ENCODE results near the gene MCIDAS.
A peak's percentile ranks its signal among the peaks of the same experiment; 100 is the strongest.

The MCIDAS gene

DNA sequence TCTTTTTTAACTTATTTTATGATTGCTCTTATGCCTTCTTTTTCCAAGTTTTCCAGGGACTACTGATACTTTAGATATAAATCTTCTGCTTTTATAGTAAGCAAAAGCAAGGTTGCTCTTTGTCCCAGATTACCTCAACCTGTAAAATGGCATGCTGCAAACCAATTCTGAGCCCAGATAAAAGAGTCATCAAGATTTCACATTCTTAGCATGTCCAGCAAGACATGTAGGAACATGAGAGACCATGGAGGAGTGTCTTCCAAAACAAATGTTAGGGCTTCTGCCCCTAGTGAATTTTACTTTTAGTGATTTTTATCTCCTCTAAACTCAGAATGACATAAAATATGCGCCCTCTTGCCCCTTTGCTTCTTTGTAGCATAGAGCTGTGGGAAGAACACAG is 47.1 kb downstream of the MCIDAS start:
- Histone ChIP-seq H3K4me1 (ENCODE audit: insufficient read depth, low read length, severe bottlenecking) (peaks cover 15% of the 10 kb centered on the region), H3F3A (ENCODE audit: insufficient read depth, low read length) (no peaks in the 10 kb centered on the region), H3K9ac (ENCODE audit: low read length) (no peak overlapping the region), H4K20me1 (ENCODE audit: insufficient read depth, low read length) (no peaks in the 10 kb centered on the region), H3K9me2 (ENCODE audit: low read depth, low read length) (no peaks in the 10 kb centered on the region), H3K36me3 (ENCODE audit: insufficient read depth, low read length) (no peaks in the 10 kb centered on the region; the same call in 1 of the 2 replicates), H3K4me2 (ENCODE audit: low read length) (no peak overlapping the region), H3K27me3 (ENCODE audit: insufficient read depth, low read length) (0 out of 2 replicates have a peak, but pooled peaks cover 1% of the 10 kb centered on the region), H3K79me2 (ENCODE audit: insufficient read depth, low read length) (no peaks in the 10 kb centered on the region), H3K4me3 (ENCODE audit: low read depth, low read length, poor library complexity, severe bottlenecking) (no peak overlapping the region), H3K27ac (ENCODE audit: low read depth, low read length, poor library complexity, severe bottlenecking) (no peak overlapping the region), H2AFZ (ENCODE audit: low read length) (no peak overlapping the region), H3K9me3 (ENCODE audit: low read length) (0 out of 2 replicates have a peak, but pooled peaks cover under 1% of the 10 kb centered on the region)
- TF ChIP-seq CTCF (IDR thresholded peaks at IDR 0.05; ENCODE audit: low read length) (no peak), EZH2 (IDR thresholded peaks at IDR 0.05; ENCODE audit: borderline replicate concordance, low read length) (no peak)

DNA sequence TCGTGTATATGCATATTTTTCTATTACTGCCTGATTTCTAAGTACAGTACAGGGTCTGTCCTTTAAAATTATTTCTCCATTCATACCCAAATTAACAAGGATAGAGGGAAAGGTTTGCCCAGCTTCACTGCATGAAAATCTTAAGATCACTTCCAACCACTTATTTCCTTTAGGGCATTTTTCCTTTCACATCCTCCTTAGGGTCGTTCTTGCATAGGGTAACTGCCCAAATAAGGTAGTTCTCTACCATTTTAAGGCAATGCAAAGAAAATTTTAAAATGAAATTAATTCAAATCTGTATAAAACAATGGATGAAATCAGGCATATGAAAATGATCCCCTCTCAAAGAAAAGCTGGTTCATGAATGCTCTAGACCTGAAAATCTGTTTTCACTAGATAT is 50.0 kb downstream of the MCIDAS start:
- Histone ChIP-seq H3K27ac (ENCODE audit: low read depth, low read length, poor library complexity, severe bottlenecking) (no peak overlapping the region), H3K79me2 (ENCODE audit: insufficient read depth, low read length) (no peaks in the 10 kb centered on the region), H3K4me3 (ENCODE audit: low read depth, low read length, poor library complexity, severe bottlenecking) (peak overlapping the region; percentile 49), H2AFZ (ENCODE audit: low read length) (no peak overlapping the region), H3K9ac (ENCODE audit: low read length) (no peak overlapping the region), H3F3A (ENCODE audit: insufficient read depth, low read length) (no peaks in the 10 kb centered on the region), H4K20me1 (ENCODE audit: insufficient read depth, low read length) (no peaks in the 10 kb centered on the region), H3K9me2 (ENCODE audit: low read depth, low read length) (no peaks in the 10 kb centered on the region), H3K9me3 (ENCODE audit: low read length) (no peaks in the 10 kb centered on the region), H3K4me1 (ENCODE audit: insufficient read depth, low read length, severe bottlenecking) (peaks cover 31% of the 10 kb centered on the region), H3K36me3 (ENCODE audit: insufficient read depth, low read length) (no peaks in the 10 kb centered on the region), H3K27me3 (ENCODE audit: insufficient read depth, low read length) (no peaks in the 10 kb centered on the region), H3K4me2 (ENCODE audit: low read length) (peak overlapping the region; percentile 81; the same call in 1 of the 2 replicates)
- TF ChIP-seq EZH2 (IDR thresholded peaks at IDR 0.05; ENCODE audit: borderline replicate concordance, low read length) (no peak), CTCF (IDR thresholded peaks at IDR 0.05; ENCODE audit: low read length) (no peak)

- Histone ChIP-seq H2AFZ (ENCODE audit: low read length) (no peak overlapping the region), H3K27ac (ENCODE audit: low read depth, low read length, poor library complexity, severe bottlenecking) (no peak overlapping the region), H3K4me2 (ENCODE audit: low read length) (peak overlapping the region; percentile 81)
Observed at GRCh38 chr5:55176176-55176818, 50.8 kb downstream of the MCIDAS start.

More at GRCh38 chr5:55176176-55176818, 50.8 kb downstream of the MCIDAS start:
- Histone ChIP-seq H3F3A (ENCODE audit: insufficient read depth, low read length) (no peaks in the 10 kb centered on the region), H3K79me2 (ENCODE audit: insufficient read depth, low read length) (no peaks in the 10 kb centered on the region), H3K4me3 (ENCODE audit: low read depth, low read length, poor library complexity, severe bottlenecking) (peak overlapping the region; percentile 49), H3K9me3 (ENCODE audit: low read length) (no peaks in the 10 kb centered on the region), H4K20me1 (ENCODE audit: insufficient read depth, low read length) (no peaks in the 10 kb centered on the region), H3K9ac (ENCODE audit: low read length) (no peak overlapping the region), H3K27me3 (ENCODE audit: insufficient read depth, low read length) (no peaks in the 10 kb centered on the region), H3K9me2 (ENCODE audit: low read depth, low read length) (no peaks in the 10 kb centered on the region), H3K4me1 (ENCODE audit: insufficient read depth, low read length, severe bottlenecking) (peaks cover 31% of the 10 kb centered on the region), H3K36me3 (ENCODE audit: insufficient read depth, low read length) (no peaks in the 10 kb centered on the region)
- TF ChIP-seq EZH2 (IDR thresholded peaks at IDR 0.05; ENCODE audit: borderline replicate concordance, low read length), result no peak
- no peak for TF ChIP-seq CTCF (IDR thresholded peaks at IDR 0.05; ENCODE audit: low read length)

Measured in OCI-LY1 (cell line).